IMR-90 (cell line): Measurements from ENCODE around the gene ZDHHC8. TPM values are rescaled to one million over a fixed set of nuclear protein-coding genes. Genes with fewer than 3 reads are reported as not detected.
A peak's percentile ranks its signal among the peaks of the same experiment; 100 is the strongest.

ENCODE experiments used
- ATAC-seq: fragments of 200-7000 bp; cut with Tn5 transposase; 2 replicates; pipeline ENCODE4 v1.9.1; 2020; ENCODE audit warnings: low read depth, mild to moderate bottlenecking, moderate library complexity
- BruUV-seq: library from RNA; stranded (reverse); fragments of 400-500 nt; replicated peaks from 2 replicates; lab custom pipeline; 2021; lab: Mats Ljungman, UMichigan
- CTCF ChIA-PET: fragments of 300-600 bp; formaldehyde crosslinking; extraction: SDS; loops from one replicate; lab custom pipeline; 2021; ENCODE audit warnings: antibody characterized with exemption; lab: Yijun Ruan, JAX
- POLR2A ChIA-PET: fragments of 300-600 bp; sonication (Branson Sonifier 250); formaldehyde crosslinking; loops from one replicate; lab custom pipeline; 2022; ENCODE audit warnings: antibody characterized with exemption; ENCODE audit not compliant: unreplicated experiment; lab: Charles Lee
- DNase-seq: peaks from one replicate; pipeline ENCODE4 v3.0.0; 2013
- H2AFZ ChIP-seq: replicated peaks from 2 replicates; pipeline ENCODE3; 2013; ENCODE audit warnings: low read length, mild to moderate bottlenecking; ENCODE audit not compliant: poor library complexity
- H2AK5ac ChIP-seq: 2 replicates; pipeline ENCODE4 v1.6.1; 2013; ENCODE audit warnings: low read depth, low read length, inconsistent platforms
- H2AK9ac ChIP-seq: replicated peaks from 2 replicates; pipeline ENCODE3; 2013; ENCODE audit warnings: mild to moderate bottlenecking, low read depth, low read length, moderate library complexity; ENCODE audit not compliant: poor library complexity
- H2BK120ac ChIP-seq: 2 replicates; pipeline ENCODE4 v1.6.1; 2013; ENCODE audit warnings: low read depth, low read length, inconsistent platforms
- H2BK15ac ChIP-seq: 3 replicates; pipeline ENCODE4 v1.6.1; 2013; ENCODE audit warnings: low read depth, low read length, inconsistent platforms
- H2BK20ac ChIP-seq: 2 replicates; pipeline ENCODE4 v1.6.1; 2013; ENCODE audit warnings: low read depth, mild to moderate bottlenecking, inconsistent platforms, low read length, moderate library complexity
- H2BK5ac ChIP-seq: 2 replicates; pipeline ENCODE4 v1.6.1; 2013; ENCODE audit warnings: mild to moderate bottlenecking, low read depth, low read length, inconsistent platforms; ENCODE audit not compliant: poor library complexity, severe bottlenecking
- H3K14ac ChIP-seq: replicated peaks from 2 replicates; pipeline ENCODE4 v1.6.1; 2013; ENCODE audit warnings: low read depth, low read length, inconsistent platforms
- H3K18ac ChIP-seq: 2 replicates; pipeline ENCODE4 v1.6.1; 2013; ENCODE audit warnings: low read depth, low read length, control low read depth
- H3K23ac ChIP-seq: 2 replicates; pipeline ENCODE4 v1.6.1; 2013; ENCODE audit warnings: low read depth, low read length, inconsistent platforms
- H3K27ac ChIP-seq: 2 replicates; pipeline ENCODE4 v1.5.1; 2013; ENCODE audit warnings: mild to moderate bottlenecking, control low read depth, low read length; ENCODE audit not compliant: insufficient read depth
- H3K27me3 ChIP-seq: 2 replicates; pipeline ENCODE4 v1.6.1; 2013; ENCODE audit warnings: low read length; ENCODE audit not compliant: control insufficient read depth, insufficient read depth
- H3K36me3 ChIP-seq: 2 replicates; pipeline ENCODE4 v1.6.1; 2013; ENCODE audit warnings: low read length, mixed read lengths; ENCODE audit not compliant: control insufficient read depth, insufficient read depth
- H3K4ac ChIP-seq: 2 replicates; pipeline ENCODE4 v1.6.1; 2013; ENCODE audit warnings: low read depth, low read length, inconsistent platforms
- H3K4me1 ChIP-seq: 2 replicates; pipeline ENCODE4 v1.6.1; 2013; ENCODE audit warnings: low read length, mixed read lengths; ENCODE audit not compliant: control insufficient read depth, insufficient read depth
- H3K4me2 ChIP-seq: 2 replicates; pipeline ENCODE4 v1.6.1; 2013; ENCODE audit warnings: low read depth, mild to moderate bottlenecking, control low read depth, low read length, moderate library complexity
- H3K4me3 ChIP-seq: 2 replicates; pipeline ENCODE4 v1.5.1; 2013; ENCODE audit warnings: low read depth, mild to moderate bottlenecking, control low read depth, low read length, moderate library complexity; ENCODE audit not compliant: insufficient read depth
- H3K56ac ChIP-seq: 2 replicates; pipeline ENCODE4 v1.6.1; 2013; ENCODE audit warnings: low read length, inconsistent platforms; ENCODE audit not compliant: insufficient read depth; ENCODE audit errors: extremely low read depth
- H3K79me1 ChIP-seq, 2 experiments: 2 replicates each; pipeline ENCODE4 v1.6.1; 2013; ENCODE audit warnings: low read length in 2 of 2, inconsistent platforms in 1 of 2, low read depth in 1 of 2
- H3K9ac ChIP-seq: 2 replicates; pipeline ENCODE4 v1.6.1; 2013; ENCODE audit warnings: low read depth, low read length, control low read depth
- H3K9me1 ChIP-seq: 2 replicates; pipeline ENCODE4 v1.6.1; 2013; ENCODE audit warnings: low read length, inconsistent platforms; ENCODE audit not compliant: insufficient read depth
- H3K9me3 ChIP-seq: 2 replicates; pipeline ENCODE4 v1.6.1; 2013; ENCODE audit warnings: low read length; ENCODE audit not compliant: control insufficient read depth, insufficient read depth
- H4K20me1 ChIP-seq: 2 replicates; pipeline ENCODE4 v1.6.1; 2013; ENCODE audit warnings: low read length, inconsistent platforms; ENCODE audit not compliant: insufficient read depth
- H4K5ac ChIP-seq: 2 replicates; pipeline ENCODE4 v1.6.1; 2013; ENCODE audit warnings: mild to moderate bottlenecking, low read depth, low read length, control low read depth
- H4K8ac ChIP-seq, 2 experiments: 2 replicates each; pipeline ENCODE4 v1.6.1; 2013; ENCODE audit warnings: low read depth in 2 of 2, low read length in 2 of 2, control low read depth in 1 of 2, inconsistent platforms in 1 of 2
- H4K91ac ChIP-seq: 2 replicates; pipeline ENCODE4 v1.6.1; 2013; ENCODE audit warnings: low read depth, low read length, inconsistent platforms; ENCODE audit not compliant: insufficient read depth
- CEBPB ChIP-seq: IDR thresholded peaks from 2 replicates; pipeline ENCODE4 v1.6.1; 2012; ENCODE audit warnings: low read depth, low read length, improper control_type of control experiment
- MAFK ChIP-seq: IDR thresholded peaks from 2 replicates; pipeline ENCODE4 v1.6.1; 2012; ENCODE audit warnings: low read depth, low read length, improper control_type of control experiment
- MAZ ChIP-seq: IDR thresholded peaks from 2 replicates; pipeline ENCODE4 v1.6.1; 2012; ENCODE audit warnings: low read depth, mild to moderate bottlenecking, low read length, improper control_type of control experiment, moderate library complexity, borderline replicate concordance
- RCOR1 ChIP-seq: IDR thresholded peaks from 2 replicates; pipeline ENCODE4 v1.6.1; 2012; ENCODE audit warnings: mild to moderate bottlenecking, low read length, improper control_type of control experiment; ENCODE audit not compliant: insufficient replicate concordance
- WGBS, 2 experiments: methylation state at CpG; one replicate each; pipeline versions ENCODE4 v1.1.5 to v1.1.7; 2013; ENCODE audit warnings: missing lambda C conversion rate in 2 of 2; ENCODE audit not compliant: insufficient read length in 1 of 2; ENCODE audit errors: extremely low coverage in 2 of 2; 5-methylcytosine and 5-hydroxymethylcytosine counted together
- dilution Hi-C: fragments of 300-500 bp; cut with HindIII; formaldehyde crosslinking; loops from one replicate; pipeline ENCODE4 v1.14.3; 2018; ENCODE audit warnings: low sequenced_read_pairs; ENCODE audit not compliant: unreplicated experiment
- in situ Hi-C: fragments of 300-500 bp; cut with MboI; formaldehyde crosslinking; loops from 3 replicates; pipeline ENCODE4 v1.14.3; 2019; ENCODE audit warnings: low sequenced_read_pairs, inconsistent platforms, mixed read lengths
- intact Hi-C: fragments of 100-400 bp; cut with micrococcal nuclease; formaldehyde crosslinking; loops from 2 replicates; pipeline ENCODE4 v1.10.0; 2022
- polyA plus RNA-seq, 3 experiments: library from polyadenylated mRNA; depleted of rRNA; stranded (reverse); fragments of >200 nt; gene quantifications; 2 replicates each; pipeline ENCODE4 v1.2.3, GENCODE V29; 2012; ENCODE audit warnings: low replicate concordance in 1 of 3
- total RNA-seq: library from RNA; depleted of rRNA; stranded (reverse); fragments of >200 nt; gene quantifications from 2 replicates; pipeline ENCODE4 v1.2.3, GENCODE V29; 2012
- TF ChIP-seq, protein P1 (sequence below): fragments of 150-350 bp; IDR thresholded peaks from 2 replicates; pipeline ENCODE4 v1.6.1; 2017; ENCODE audit warnings: mild to moderate bottlenecking, antibody characterized with exemption, low read length, low read depth

ZDHHC8 gene
- total and polyA plus RNA-seq, 2 of the 4 experiments (the other 2 are of a cell fraction): 2.5 to 72.6 TPM

DNA sequence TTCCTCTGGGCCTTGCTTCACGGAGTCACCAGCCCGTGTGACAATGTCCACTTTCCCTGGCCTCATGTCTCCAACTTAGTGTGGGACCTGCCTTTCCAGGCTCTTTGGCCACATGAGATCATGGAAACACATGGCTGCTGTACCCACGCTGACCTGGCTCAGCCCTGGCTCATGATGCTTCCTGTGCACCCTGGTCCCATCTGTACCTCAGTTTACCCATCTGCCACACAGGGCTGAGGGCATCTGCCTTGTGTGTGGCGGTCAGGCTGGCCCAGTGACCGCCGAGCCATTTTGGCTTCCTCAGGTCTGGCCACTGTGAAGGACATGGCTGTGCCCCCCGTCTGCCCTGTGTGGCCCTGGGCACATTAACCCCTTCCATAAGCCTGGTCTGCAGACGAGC lies 51.5 kb downstream of the ZDHHC8 start:
- H3K27ac ChIP-seq: no peak overlapping the region
- H3K9ac ChIP-seq: no peak overlapping the region
- H2BK5ac ChIP-seq: no peak overlapping the region
- H4K20me1 ChIP-seq: no peaks in the 10 kb centered on the region
- peaks cover 38% of the 10 kb centered on the region for H3K27me3 ChIP-seq
- H2BK15ac ChIP-seq: no peak overlapping the region
- WGBS, 2 experiments: 66% methylated on average over 5 of the region's 8 CpGs; no CpG with 5 or more reads in 1 of the 2 experiments
- H3K4me3 ChIP-seq: no peak overlapping the region
- H2BK120ac ChIP-seq: no peak overlapping the region
- H3K36me3 ChIP-seq: no peaks in the 10 kb centered on the region
- no peak overlapping the region for H3K18ac ChIP-seq
- H3K4ac ChIP-seq: no peak overlapping the region
- H4K91ac ChIP-seq: no peak overlapping the region
- H3K14ac ChIP-seq: no peak overlapping the region
- H3K4me1 ChIP-seq: no peaks in the 10 kb centered on the region
- DNase-seq (no peak), ATAC-seq (no peak)
- no peak overlapping the region for H2AK5ac ChIP-seq
- peak overlapping the region; percentile 32 for H2AFZ ChIP-seq
- no peak overlapping the region for H3K4me2 ChIP-seq
- no peak overlapping the region for H2AK9ac ChIP-seq
- no peaks in the 10 kb centered on the region for H3K9me1 ChIP-seq
- dilution Hi-C loops: no loop called here
- no peaks in the 10 kb centered on the region for H3K9me3 ChIP-seq
- intact Hi-C loops: no loop called here
- H4K8ac ChIP-seq: no peak overlapping the region
- ChIA-PET POLR2A (no interaction called here), CTCF (no interaction called here)
- no peak overlapping the region for H3K56ac ChIP-seq
- BruUV-seq: no TSS peak
- no peaks in the 10 kb centered on the region for H3K79me1 ChIP-seq
- no peak overlapping the region for H2BK20ac ChIP-seq
- in situ Hi-C loops: no loop called here
- H3K23ac ChIP-seq: no peak overlapping the region
- TF ChIP-seq, protein P1, sequence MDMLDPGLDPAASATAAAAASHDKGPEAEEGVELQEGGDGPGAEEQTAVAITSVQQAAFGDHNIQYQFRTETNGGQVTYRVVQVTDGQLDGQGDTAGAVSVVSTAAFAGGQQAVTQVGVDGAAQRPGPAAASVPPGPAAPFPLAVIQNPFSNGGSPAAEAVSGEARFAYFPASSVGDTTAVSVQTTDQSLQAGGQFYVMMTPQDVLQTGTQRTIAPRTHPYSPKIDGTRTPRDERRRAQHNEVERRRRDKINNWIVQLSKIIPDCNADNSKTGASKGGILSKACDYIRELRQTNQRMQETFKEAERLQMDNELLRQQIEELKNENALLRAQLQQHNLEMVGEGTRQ: no peak
- no peak for TF ChIP-seq RCOR1
- TF ChIP-seq CEBPB: no peak
- no peak for TF ChIP-seq MAZ
- no peak for TF ChIP-seq MAFK
- no peak overlapping the region for H4K5ac ChIP-seq
